SIG-M5 treated with dmso at 0.1 percent for 504 hours (cell line): ENCODE measurements around the gene DUSP23.
A peak's percentile ranks its signal among the peaks of the same experiment; 100 is the strongest.

Experiments
- DNase-seq: peaks from one replicate; lab custom pipeline; 2025; ENCODE audit not compliant: unreplicated experiment; lab: John Stamatoyannopoulos, UW

The DUSP23 gene

GRCh38 chr1:159827549-159827948, 46.8 kb downstream of the DUSP23 start:
- no peak for DNase-seq

- no peak for DNase-seq
These were observed 47.4 kb downstream of the DUSP23 start for GRCh38 chr1:159828176-159828575.

GRCh38 chr1:159828581-159829272, 48.0 kb downstream of the DUSP23 start:
- DNase-seq, result peak; percentile 67

- DNase-seq, result peak; percentile 96
These were observed 48.5 kb downstream of the DUSP23 start for GRCh38 chr1:159829273-159829634.

GRCh38 chr1:159829822-159830465, 49.2 kb downstream of the DUSP23 start:
- no peak for DNase-seq

- no peak for DNase-seq
These were observed 50.0 kb downstream of the DUSP23 start for GRCh38 chr1:159830722-159831121.

- DNase-seq, result no peak
These were observed 50.8 kb downstream of the DUSP23 start for GRCh38 chr1:159831412-159832141.
